Tibial artery (tissue), 4 donors: Measurements from ENCODE around the gene RPIA.
"Not testable (repeated sequence)": the region's sequence is repeated elsewhere in the genome, so short reads cannot be mapped to it uniquely, and the experiment has no call there.

Experiments used
- DNase-seq, 2 donors: peaks; one replicate each; pipeline ENCODE4 v3.0.0-alpha.2; 2019
- H3K27ac ChIP-seq, 2 donors: fragments of 200-600 bp; sonication (generic) in 1 of 2; 1 replicate in 1 of 2; 2 replicates in 1 of 2; pipeline ENCODE4 v1.5.1; 2018 to 2019; ENCODE audit warnings: mild to moderate bottlenecking in 1 of 2
- H3K27me3 ChIP-seq, 2 donors: fragments of 200-600 bp; sonication (generic) in 1 of 2; one replicate each; pipeline versions ENCODE4 v1.5.1 to v1.6.0; 2016 to 2019
- H3K36me3 ChIP-seq, 3 donors: fragments of 200-600 bp; sonication (generic) in 2 of 3; one replicate each; pipeline ENCODE4 v1.5.1; 2016 to 2019; ENCODE audit warnings: mild to moderate bottlenecking in 2 of 3
- H3K4me1 ChIP-seq, 4 donors: fragments of 200-600 bp; sonication (generic) in 2 of 4; 1 replicate in 3 of 4; 2 replicates in 1 of 4; pipeline ENCODE4 v1.5.1; 2016 to 2019
- H3K4me3 ChIP-seq, 2 donors: fragments of 200-600 bp; sonication (generic) in 1 of 2; 1 replicate in 1 of 2; 2 replicates in 1 of 2; pipeline ENCODE4 v1.5.1; 2018 to 2019; ENCODE audit warnings: mild to moderate bottlenecking in 2 of 2
- H3K9me3 ChIP-seq, 3 donors: fragments of 200-600 bp; sonication (generic) in 1 of 3; one replicate each; pipeline ENCODE4 v1.5.1; 2016 to 2019
- intact Hi-C: fragments of 100-400 bp; cut with DNase I; formaldehyde crosslinking; loops from one replicate; pipeline ENCODE4 v1.15.0; 2023; ENCODE audit warnings: low total_unique reads
- TF ChIP-seq, protein P1 (sequence below), 2 experiments: fragments of 200-600 bp in 1 of 2; fragments of 450-650 bp in 1 of 2; IDR thresholded peaks; one replicate each; pipeline ENCODE4 v1.5.1; 2017 to 2019; ENCODE audit warnings: antibody characterized with exemption in 2 of 2, mild to moderate bottlenecking in 1 of 2, moderate library complexity in 1 of 2

Gene RPIA

DNA sequence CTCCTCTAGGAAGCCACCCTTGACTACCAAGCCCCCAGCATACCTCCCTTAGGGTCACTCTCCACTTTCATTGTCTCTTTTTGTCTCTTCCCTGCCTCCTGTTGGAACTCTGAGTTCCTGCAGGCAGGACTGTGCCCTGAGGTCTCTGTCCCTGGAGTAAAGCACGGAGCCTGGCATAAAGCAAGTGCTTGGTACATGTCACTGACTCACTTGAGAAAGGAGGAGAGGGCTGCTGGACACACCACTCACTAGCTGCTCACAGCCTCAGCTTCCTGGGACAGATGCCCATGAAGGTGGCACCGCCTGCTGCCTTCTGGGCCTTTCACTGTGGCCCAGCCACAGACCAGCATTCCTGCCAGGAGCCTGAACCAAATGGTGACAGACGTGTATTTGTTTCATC is 64.4 kb downstream of the RPIA start:
- TF ChIP-seq, protein P1, sequence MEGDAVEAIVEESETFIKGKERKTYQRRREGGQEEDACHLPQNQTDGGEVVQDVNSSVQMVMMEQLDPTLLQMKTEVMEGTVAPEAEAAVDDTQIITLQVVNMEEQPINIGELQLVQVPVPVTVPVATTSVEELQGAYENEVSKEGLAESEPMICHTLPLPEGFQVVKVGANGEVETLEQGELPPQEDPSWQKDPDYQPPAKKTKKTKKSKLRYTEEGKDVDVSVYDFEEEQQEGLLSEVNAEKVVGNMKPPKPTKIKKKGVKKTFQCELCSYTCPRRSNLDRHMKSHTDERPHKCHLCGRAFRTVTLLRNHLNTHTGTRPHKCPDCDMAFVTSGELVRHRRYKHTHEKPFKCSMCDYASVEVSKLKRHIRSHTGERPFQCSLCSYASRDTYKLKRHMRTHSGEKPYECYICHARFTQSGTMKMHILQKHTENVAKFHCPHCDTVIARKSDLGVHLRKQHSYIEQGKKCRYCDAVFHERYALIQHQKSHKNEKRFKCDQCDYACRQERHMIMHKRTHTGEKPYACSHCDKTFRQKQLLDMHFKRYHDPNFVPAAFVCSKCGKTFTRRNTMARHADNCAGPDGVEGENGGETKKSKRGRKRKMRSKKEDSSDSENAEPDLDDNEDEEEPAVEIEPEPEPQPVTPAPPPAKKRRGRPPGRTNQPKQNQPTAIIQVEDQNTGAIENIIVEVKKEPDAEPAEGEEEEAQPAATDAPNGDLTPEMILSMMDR (IDR thresholded peaks at IDR 0.05): no peak
- DNase-seq: no peak
- no peak overlapping the region for H3K4me3 ChIP-seq
- H3K27ac ChIP-seq: no peak overlapping the region
- H3K27me3 ChIP-seq: no peaks in the 10 kb centered on the region
- H3K4me1 ChIP-seq: no peaks in the 10 kb centered on the region
- intact Hi-C loops: no loop called here
- H3K36me3 ChIP-seq: peaks cover 16 to 49% (median 40%) of the 10 kb centered on the region in 3 donors
- peaks cover 0 to 21% (median 11%) of the 10 kb centered on the region in 3 donors for H3K9me3 ChIP-seq

DNA sequence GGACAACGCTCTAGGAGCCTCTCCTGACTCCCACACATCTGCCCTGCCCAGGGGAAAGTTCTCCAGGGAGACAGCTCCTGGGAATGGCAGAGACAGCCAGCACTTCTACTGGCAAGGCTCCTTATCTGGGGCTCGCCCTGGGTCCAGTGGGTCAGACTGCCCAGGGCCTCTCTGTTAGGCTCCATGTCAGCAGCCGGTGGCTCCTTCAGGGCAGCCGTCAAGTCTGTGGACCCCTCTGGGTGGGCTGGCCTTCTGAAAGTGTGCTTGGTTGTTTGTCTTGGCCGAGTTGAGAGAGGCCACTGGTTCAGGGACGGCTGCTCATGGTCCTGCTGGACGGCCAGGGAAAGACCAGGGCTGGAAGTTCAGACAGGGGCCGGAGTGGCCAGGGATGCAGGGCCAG is 65.6 kb downstream of the RPIA start:
- no peak overlapping the region for H3K4me3 ChIP-seq
- DNase-seq: no peak
- peaks cover 5 to 38% (median 28%) of the 10 kb centered on the region in 3 donors for H3K36me3 ChIP-seq
- H3K9me3 ChIP-seq: peaks cover 0 to 21% (median 11%) of the 10 kb centered on the region in 3 donors
- no peaks in the 10 kb centered on the region for H3K4me1 ChIP-seq
- H3K27ac ChIP-seq: no peak overlapping the region
- TF ChIP-seq, protein P1 (IDR thresholded peaks at IDR 0.05): no peak
- no peaks in the 10 kb centered on the region for H3K27me3 ChIP-seq
- intact Hi-C loops: no loop called here

DNA sequence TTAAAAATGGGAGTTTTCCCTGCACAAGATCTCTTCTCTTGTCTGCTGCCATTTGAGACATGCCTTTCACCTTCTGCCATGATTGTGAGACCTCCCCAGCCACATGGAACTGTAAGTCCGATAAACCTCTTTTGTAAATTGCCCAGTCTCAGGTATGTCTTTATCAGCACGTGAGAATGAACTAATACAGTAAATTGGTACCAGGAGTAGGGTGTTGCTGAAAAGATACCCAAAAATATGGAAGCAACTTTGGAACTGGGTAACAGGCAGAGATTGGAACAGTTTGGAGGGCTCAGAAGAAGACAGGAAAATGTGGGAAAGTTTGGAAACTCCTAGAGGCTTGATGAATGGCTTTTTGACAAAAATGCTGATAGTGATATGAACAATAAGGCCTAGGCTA is 67.2 kb downstream of the RPIA start:
- H3K27ac ChIP-seq, intact Hi-C loops, H3K27me3 ChIP-seq, H3K4me1 ChIP-seq, H3K4me3 ChIP-seq, DNase-seq: not testable (repeated sequence)
- H3K9me3 ChIP-seq: peaks cover 0 to 21% (median 11%) of the 10 kb centered on the region in 3 donors
- peaks cover 0 to 21% (median 13%) of the 10 kb centered on the region in 3 donors for H3K36me3 ChIP-seq

DNA sequence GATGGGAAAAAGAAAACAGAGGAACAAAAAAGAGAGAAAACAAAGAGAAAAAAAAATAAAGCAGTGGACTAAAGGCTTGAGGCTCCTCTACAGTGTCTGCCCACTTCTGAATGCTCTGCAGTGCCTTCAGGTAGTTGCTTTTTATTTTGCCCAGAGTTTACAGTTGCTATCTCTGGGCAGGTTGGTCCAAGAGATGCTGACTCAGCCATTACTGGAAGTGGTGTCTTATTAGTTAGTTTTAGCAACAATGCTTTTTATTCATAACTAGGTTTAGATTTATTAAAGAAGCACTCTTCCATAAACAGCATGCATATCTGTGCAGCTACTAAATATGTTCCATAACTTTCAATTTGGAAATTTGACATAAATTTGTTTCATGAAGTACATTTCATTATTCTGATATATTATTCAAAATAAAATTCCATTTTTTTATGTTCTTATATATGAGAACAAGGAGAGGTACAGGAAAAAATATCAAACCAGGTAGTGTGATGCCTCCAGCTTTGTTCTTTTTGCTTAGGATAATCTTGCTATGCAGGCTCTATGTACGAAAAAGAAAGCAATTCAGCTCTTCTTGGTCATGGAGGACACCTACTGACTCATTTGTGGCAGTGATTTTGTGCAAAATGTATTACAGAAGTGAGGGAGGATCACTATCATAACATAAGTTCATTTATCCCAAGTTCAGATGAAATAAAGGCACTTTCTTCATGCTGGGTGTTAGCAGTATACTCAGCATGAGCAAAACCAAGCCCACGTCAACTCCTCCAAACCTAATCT is 69.5 kb downstream of the RPIA start:
- no peak for DNase-seq
- Histone ChIP-seq H3K27ac (no peak overlapping the region), H3K36me3 (no peaks in the 10 kb centered on the region), H3K9me3 (peaks cover 0 to 26% (median 11%) of the 10 kb centered on the region in 3 donors), H3K27me3 (peaks cover 0 to 25% of the 10 kb centered on the region in 2 donors), H3K4me1 (peaks cover 0 to 12% (median 9%) of the 10 kb centered on the region in 4 donors), H3K4me3 (no peak overlapping the region)
- intact Hi-C loops: no loop called here
- TF ChIP-seq, protein P1 (IDR thresholded peaks at IDR 0.05): no peak

DNA sequence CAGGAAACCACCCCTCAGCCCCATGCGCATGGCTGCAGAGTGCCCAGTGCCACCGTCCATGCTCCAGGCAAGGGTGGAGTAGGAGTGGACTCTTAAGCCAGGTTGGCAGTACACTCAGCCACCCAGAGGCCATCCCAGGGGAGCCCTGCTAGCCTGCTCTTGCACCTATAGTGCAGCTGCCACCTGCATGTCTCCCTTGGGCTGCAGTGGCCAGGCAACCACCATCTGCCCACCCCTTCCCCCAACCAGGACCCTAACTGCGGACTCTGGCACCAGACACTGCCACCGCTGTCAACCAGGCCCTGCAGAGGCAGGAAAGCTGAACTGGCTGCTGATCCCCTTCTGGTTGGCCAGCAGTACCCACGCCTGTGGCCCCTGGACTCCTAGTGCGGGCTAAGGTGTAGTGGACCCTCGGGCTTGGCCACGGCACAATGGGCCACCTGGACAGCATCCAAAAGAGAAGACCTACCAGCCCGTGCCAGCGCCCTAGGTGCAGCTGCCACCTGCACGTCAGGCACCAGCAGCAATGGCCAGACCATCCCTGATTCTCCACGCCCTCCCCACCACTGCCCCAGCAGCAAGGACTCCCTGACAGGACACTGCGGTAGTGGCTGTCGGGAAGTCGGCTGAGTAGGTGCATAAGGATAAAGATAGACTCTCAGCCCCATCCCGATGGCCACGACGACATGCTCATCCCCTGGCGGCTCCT is 72.8 kb downstream of the RPIA start:
- intact Hi-C loops: no loop called here
- peaks cover 0 to 26% of the 10 kb centered on the region in 2 donors for H3K27me3 ChIP-seq

More for the DNA sequence above, 72.8 kb downstream of the RPIA start:
- DNase-seq: no peak
- H3K27ac ChIP-seq: no peak overlapping the region
- TF ChIP-seq, protein P1 (IDR thresholded peaks at IDR 0.05): no peak
- no peak overlapping the region for H3K4me3 ChIP-seq
- H3K9me3 ChIP-seq: peaks cover 0 to 10% (median 2%) of the 10 kb centered on the region in 3 donors
- no peaks in the 10 kb centered on the region for H3K36me3 ChIP-seq
- peaks cover 0 to 12% (median 9%) of the 10 kb centered on the region in 4 donors for H3K4me1 ChIP-seq
